ENCODE measurements around the gene SH2D2A. TPM values are rescaled to one million over a fixed set of nuclear protein-coding genes. Genes with fewer than 3 reads are reported as not detected.

Gene SH2D2A
- total and polyA plus RNA-seq, 9 of the 15 experiments (the other 6 are each of a cell fraction or from before 2014, with no cell fraction given): 0.89 to 33.6 (median 6.9) TPM

GRCh38 chr1:156816561-156817328 is at the start of gene SH2D2A (continued):
- no peak for TF ChIP-seq ILF3 (IDR thresholded peaks at IDR 0.05; ENCODE audit: borderline replicate concordance)
- peak; percentile 12 to 42; a peak in 1 of 4 replicates for TF ChIP-seq MNT (conservative IDR thresholded peaks at IDR 0.05)
- peak; percentile 38 for TF ChIP-seq PRDM10 (IDR thresholded peaks at IDR 0.05; ENCODE audit: partially characterized antibody)
- TF ChIP-seq THRAP3 (IDR thresholded peaks at IDR 0.05; ENCODE audit: borderline replicate concordance): no peak
- TF ChIP-seq ZNF253 (CRISPR knock-in tag; conservative IDR thresholded peaks at IDR 0.05): no peak
- TF ChIP-seq MEF2A (IDR thresholded peaks at IDR 0.05; ENCODE audit: control insufficient read depth, low read depth, low read length): no peak
- peak; percentile 54 for TF ChIP-seq CHD4 (IDR thresholded peaks at IDR 0.05; ENCODE audit: insufficient read depth, insufficient replicate concordance, low read depth, low read length, poor library complexity, severe bottlenecking)
- peak; percentile 50 for TF ChIP-seq SMARCA4 (IDR thresholded peaks at IDR 0.05)
- TF ChIP-seq AFF1 (IDR thresholded peaks at IDR 0.05; ENCODE audit: low read depth in 1 of 2, partially characterized antibody in 2 of 2): peak in 1 of 2 experiments; percentile 42
- no peak for TF ChIP-seq SMAD3 (CRISPR knock-in tag; conservative IDR thresholded peaks at IDR 0.05)
- 0 out of 2 replicates have a peak, but pooled peaks have one; percentile 15 for TF ChIP-seq SOX6 (IDR thresholded peaks at IDR 0.05)
- no peak for TF ChIP-seq ZBTB26 (CRISPR knock-in tag; IDR thresholded peaks at IDR 0.05)
- peak; percentile 70; the same call in 1 of the 2 replicates for TF ChIP-seq E2F5 (CRISPR knock-in tag; IDR thresholded peaks at IDR 0.05)
- TF ChIP-seq HNRNPK (IDR thresholded peaks at IDR 0.05; ENCODE audit: low read depth, low read length, poor library complexity, severe bottlenecking): no peak

Measured in K562 (cell line).